H9 (cell line): ENCODE data around the gene TNS2. TPM values are rescaled to one million over a fixed set of nuclear protein-coding genes. Genes with fewer than 3 reads are reported as not detected.
A peak's percentile ranks its signal among the peaks of the same experiment; 100 is the strongest.

ENCODE experiments used
- DNase-seq: peaks from one replicate; pipeline ENCODE4 v3.0.0-alpha.2; 2017
- H2AFZ ChIP-seq: one replicate; pipeline ENCODE4 v1.6.1; 2013; ENCODE audit warnings: mild to moderate bottlenecking, low read length, control low read depth, moderate library complexity
- H2AK5ac ChIP-seq: 2 replicates; pipeline ENCODE4 v1.6.1; 2013; ENCODE audit warnings: low read length, control low read depth, mixed read lengths; ENCODE audit not compliant: insufficient read length
- H2BK120ac ChIP-seq: one replicate; pipeline ENCODE4 v1.6.1; 2013; ENCODE audit warnings: low read depth, mild to moderate bottlenecking, low read length, control low read depth, inconsistent platforms; ENCODE audit not compliant: poor library complexity, severe bottlenecking
- H2BK12ac ChIP-seq: 2 replicates; pipeline ENCODE4 v1.6.1; 2013; ENCODE audit warnings: low read length, control low read depth, mixed read lengths, low read depth; ENCODE audit not compliant: insufficient read length
- H2BK15ac ChIP-seq: 2 replicates; pipeline ENCODE4 v1.6.1; 2013; ENCODE audit warnings: low read depth, low read length, control low read depth
- H2BK20ac ChIP-seq: one replicate; pipeline ENCODE4 v1.6.1; 2013; ENCODE audit warnings: low read depth, mild to moderate bottlenecking, low read length, control low read depth, inconsistent platforms; ENCODE audit not compliant: poor library complexity, severe bottlenecking
- H2BK5ac ChIP-seq: 2 replicates; pipeline ENCODE4 v1.6.1; 2013; ENCODE audit warnings: low read length, control low read depth, mixed read lengths; ENCODE audit not compliant: insufficient read length
- H3K14ac ChIP-seq: 2 replicates; pipeline ENCODE4 v1.6.1; 2013; ENCODE audit warnings: low read length, control low read depth; ENCODE audit not compliant: insufficient read depth
- H3K18ac ChIP-seq: 2 replicates; pipeline ENCODE4 v1.6.1; 2013; ENCODE audit warnings: low read depth, mild to moderate bottlenecking, mixed read lengths, low read length, control low read depth; ENCODE audit not compliant: insufficient read length
- H3K23ac ChIP-seq: 2 replicates; pipeline ENCODE4 v1.6.1; 2013; ENCODE audit warnings: low read length, control low read depth, mixed read lengths, low read depth; ENCODE audit not compliant: insufficient read length
- H3K23me2 ChIP-seq: 2 replicates; pipeline ENCODE4 v1.6.1; 2013; ENCODE audit warnings: low read depth, mild to moderate bottlenecking, mixed read lengths, low read length, control low read depth; ENCODE audit not compliant: insufficient read length, poor library complexity, severe bottlenecking
- H3K27ac ChIP-seq: 2 replicates; pipeline ENCODE4 v1.5.1; 2013; ENCODE audit warnings: low read length, control low read depth, mixed read lengths, low read depth; ENCODE audit not compliant: insufficient read length
- H3K27me3 ChIP-seq: 2 replicates; pipeline ENCODE4 v1.6.1; 2013; ENCODE audit warnings: low read length, control low read depth, inconsistent platforms; ENCODE audit not compliant: insufficient read depth
- H3K4ac ChIP-seq: 2 replicates; pipeline ENCODE4 v1.6.1; 2013; ENCODE audit warnings: low read depth, mild to moderate bottlenecking, control low read depth, inconsistent platforms, low read length, moderate library complexity
- H3K4me1 ChIP-seq: 2 replicates; pipeline ENCODE4 v1.6.1; 2013; ENCODE audit warnings: low read length, control low read depth, inconsistent platforms; ENCODE audit not compliant: insufficient read depth
- H3K4me2 ChIP-seq: 2 replicates; pipeline ENCODE4 v1.6.1; 2013; ENCODE audit warnings: low read length, control low read depth, mixed read lengths; ENCODE audit not compliant: insufficient read length, insufficient read depth
- H3K56ac ChIP-seq: 2 replicates; pipeline ENCODE4 v1.6.1; 2013; ENCODE audit warnings: low read depth, mild to moderate bottlenecking, mixed read lengths, low read length, control low read depth; ENCODE audit not compliant: insufficient read length
- H3K79me1 ChIP-seq: 2 replicates; pipeline ENCODE4 v1.6.1; 2013; ENCODE audit warnings: low read depth, mild to moderate bottlenecking, moderate library complexity, low read length, control low read depth, inconsistent platforms; ENCODE audit not compliant: insufficient read depth, poor library complexity, severe bottlenecking
- H3K79me2 ChIP-seq: 2 replicates; pipeline ENCODE4 v1.6.1; 2013; ENCODE audit warnings: low read length, control low read depth, inconsistent platforms; ENCODE audit not compliant: insufficient read depth
- H3K9ac ChIP-seq: 2 replicates; pipeline ENCODE4 v1.6.1; 2013; ENCODE audit warnings: low read length, control low read depth, mixed read lengths; ENCODE audit not compliant: insufficient read length; ENCODE audit errors: extremely low read depth
- H3K9me3 ChIP-seq: one replicate; pipeline ENCODE4 v1.6.1; 2013; ENCODE audit warnings: low read depth, low read length, inconsistent platforms; ENCODE audit not compliant: control insufficient read depth
- H3T11ph ChIP-seq: one replicate; pipeline ENCODE4 v1.6.1; 2013; ENCODE audit warnings: mild to moderate bottlenecking, low read length, control low read depth, inconsistent platforms
- H4K20me1 ChIP-seq: one replicate; pipeline ENCODE4 v1.6.1; 2013; ENCODE audit not compliant: control insufficient read depth, insufficient read length, insufficient read depth
- H4K5ac ChIP-seq: 2 replicates; pipeline ENCODE4 v1.6.1; 2013; ENCODE audit warnings: low read depth, mild to moderate bottlenecking, mixed read lengths, low read length, control low read depth; ENCODE audit not compliant: insufficient read length
- H4K8ac ChIP-seq: replicated peaks from 2 replicates; pipeline ENCODE4 v1.6.1; 2013; ENCODE audit warnings: low read length, control low read depth, mixed read lengths, low read depth; ENCODE audit not compliant: insufficient read length
- H4K91ac ChIP-seq: 2 replicates; pipeline ENCODE4 v1.6.1; 2013; ENCODE audit warnings: low read depth, mild to moderate bottlenecking, moderate library complexity, mixed read lengths, low read length, control low read depth; ENCODE audit not compliant: insufficient read length
- H3K27ac Mint-ChIP-seq, 3 experiments: 2 replicates in 2 of 3; 3 replicates in 1 of 3; pipeline ENCODE4 v1.8.0; 2020 to 2021; ENCODE audit warnings: mixed read lengths in 3 of 3, mild to moderate bottlenecking in 1 of 3, moderate library complexity in 1 of 3
- H3K27me3 Mint-ChIP-seq: 2 replicates; pipeline ENCODE4 v1.8.0; 2021; ENCODE audit warnings: low read depth, mild to moderate bottlenecking, moderate library complexity, mixed read lengths
- H3K36me3 Mint-ChIP-seq, 3 experiments: 2 replicates in 2 of 3; 3 replicates in 1 of 3; pipeline ENCODE4 v1.8.0; 2020 to 2021; ENCODE audit warnings: low read depth in 3 of 3, mixed read lengths in 3 of 3; ENCODE audit not compliant: insufficient read depth in 1 of 3
- H3K4me1 Mint-ChIP-seq, 2 experiments: 2 replicates each; pipeline ENCODE4 v1.8.0; 2020; ENCODE audit warnings: mixed read lengths in 2 of 2
- H3K4me3 Mint-ChIP-seq, 2 experiments: 2 replicates in 1 of 2; 3 replicates in 1 of 2; pipeline ENCODE4 v1.8.0; 2020 to 2021; ENCODE audit warnings: mild to moderate bottlenecking in 2 of 2, mixed read lengths in 2 of 2, moderate library complexity in 1 of 2
- H3K9me3 Mint-ChIP-seq, 2 experiments: 2 replicates in 1 of 2; 3 replicates in 1 of 2; pipeline ENCODE4 v1.8.0; 2020; ENCODE audit warnings: mild to moderate bottlenecking in 2 of 2, mixed read lengths in 2 of 2, moderate library complexity in 1 of 2
- CTCF ChIP-seq: fragments of 200-600 bp; sonication (generic); conservative IDR thresholded peaks from 3 replicates; pipeline ENCODE4 v1.8.0; 2021; ENCODE audit warnings: antibody characterized with exemption, mild to moderate bottlenecking
- WGBS: extraction: QIAGEN DNeasy Blood & Tissue Kit; methylation state at CpG from one replicate; pipeline ENCODE4 v1.1.7; 2013; ENCODE audit warnings: missing lambda C conversion rate, low lambda C conversion rate, mixed read lengths; ENCODE audit not compliant: insufficient read length; ENCODE audit errors: extremely low coverage; 5-methylcytosine and 5-hydroxymethylcytosine counted together
- total RNA-seq: library from RNA; stranded (reverse); gene quantifications from 2 replicates; pipeline ENCODE4 v1.2.1, GENCODE V29; 2021

The TNS2 gene
- total RNA-seq, 1 experiment from 2014 or later, result 4.5 TPM

GRCh38 chr12:53012928-53013327, 36.9 kb upstream of the TNS2 start:
- H3K27me3 ChIP-seq, result no peaks in the 10 kb centered on the region
- no peak overlapping the region for H2BK5ac ChIP-seq
- no peaks in the 10 kb centered on the region for H3K4me1 ChIP-seq
- no peak for TF ChIP-seq CTCF
- Mint-ChIP-seq H3K9me3 (no peaks in the 10 kb centered on the region), H3K4me3 (no peak overlapping the region; a peak in 1 of 5 replicates), H3K27me3 (no peaks in the 10 kb centered on the region), H3K36me3 (peaks cover 57 to 78% (median 58%) of the 10 kb centered on the region in 3 experiments; a peak in 6 of 7 replicates), H3K4me1 (peaks cover 25 to 28% of the 10 kb centered on the region in 2 experiments), H3K27ac (0 out of 7 replicates have a peak overlapping the region, but pooled peaks of 1 of the 3 experiments have one; percentile 61)
- H4K8ac ChIP-seq, result no peak overlapping the region
- H3K9ac ChIP-seq, result no peak overlapping the region
- no peak overlapping the region for H3T11ph ChIP-seq
- H2AFZ ChIP-seq, result no peak overlapping the region
- no peak overlapping the region for H2BK20ac ChIP-seq
- H4K91ac ChIP-seq, result no peak overlapping the region
- no CpG with 5 or more reads among the region's 3 CpGs for WGBS
- no peak overlapping the region for H2BK12ac ChIP-seq
- peaks cover 7% of the 10 kb centered on the region for H3K79me1 ChIP-seq
- H3K9me3 ChIP-seq, result no peaks in the 10 kb centered on the region
- H4K20me1 ChIP-seq, result no peaks in the 10 kb centered on the region
- H3K23me2 ChIP-seq, result no peaks in the 10 kb centered on the region
- H2BK120ac ChIP-seq, result no peak overlapping the region
- H3K56ac ChIP-seq, result no peak overlapping the region
- no peak overlapping the region for H3K27ac ChIP-seq
- no peak overlapping the region for H2AK5ac ChIP-seq
- H3K4me2 ChIP-seq, result no peak overlapping the region
- no peak overlapping the region for H3K4ac ChIP-seq
- H3K23ac ChIP-seq, result no peak overlapping the region
- H2BK15ac ChIP-seq, result no peak overlapping the region
- H3K18ac ChIP-seq, result no peak overlapping the region
- H3K79me2 ChIP-seq, result peaks cover 66% of the 10 kb centered on the region
- no peak overlapping the region for H3K14ac ChIP-seq
- DNase-seq, result no peak
- no peak overlapping the region for H4K5ac ChIP-seq
